Body of pancreas (tissue), 4 donors: ENCODE results near the gene UNC13C. TPM values are rescaled to one million over a fixed set of nuclear protein-coding genes. Genes with fewer than 3 reads are reported as not detected.

Experiments
- ATAC-seq: fragments of 150-250 bp; one replicate; pipeline ENCODE4 v1.9.1; 2016
- DNase-seq, 4 donors: peaks; one replicate each; pipeline ENCODE4 v3.0.0-alpha.2; 2019
- H3K27ac ChIP-seq, 4 donors: fragments of 200-600 bp; sonication (generic); 1 replicate in 3 of 4; 2 replicates in 1 of 4; pipeline versions ENCODE4 v1.5.1 to v1.6.1; 2016 to 2019; ENCODE audit warnings: mild to moderate bottlenecking in 1 of 4, mixed read lengths in 1 of 4, moderate library complexity in 1 of 4
- H3K27me3 ChIP-seq, 2 donors: fragments of 200-600 bp; sonication (generic); one replicate each; pipeline ENCODE4 v1.6.0; 2016; ENCODE audit warnings: mild to moderate bottlenecking in 1 of 2
- H3K36me3 ChIP-seq, 2 donors: fragments of 200-600 bp; sonication (generic); replicated peaks in 1 of 2; 2 replicates each; pipeline ENCODE4 v1.5.1; 2016; ENCODE audit warnings: low read depth in 2 of 2; ENCODE audit not compliant: insufficient read depth in 1 of 2
- H3K4me1 ChIP-seq: fragments of 200-600 bp; sonication (generic); one replicate; pipeline ENCODE4 v1.6.0; 2016
- H3K4me3 ChIP-seq, 2 donors: fragments of 200-600 bp; sonication (generic); 1 replicate in 1 of 2; 2 replicates in 1 of 2; pipeline ENCODE4 v1.5.1; 2016 to 2019
- H3K9me3 ChIP-seq, 3 donors: fragments of 200-600 bp; sonication (generic); 1 replicate in 2 of 3; 2 replicates in 1 of 3; pipeline ENCODE4 v1.5.1; 2016
- POLR2A ChIP-seq, 3 donors: fragments of 450-650 bp; IDR thresholded peaks; one replicate each; pipeline ENCODE4 v1.6.1; 2016; ENCODE audit warnings: antibody characterized with exemption in 3 of 3, mild to moderate bottlenecking in 2 of 3
- WGBS, 2 donors: methylation state at CpG; one replicate each; pipeline ENCODE4 v1.1.5; 2017; 5-methylcytosine and 5-hydroxymethylcytosine counted together
- intact Hi-C: fragments of 100-400 bp; cut with DNase I; formaldehyde crosslinking; loops from one replicate; pipeline ENCODE4 v1.15.1; 2023
- total RNA-seq, 2 donors: library from RNA; depleted of rRNA; stranded (reverse); fragments of >200 nt; gene quantifications; one replicate each; pipeline ENCODE4 v1.1.0, GENCODE V29; 2016
- TF ChIP-seq, protein P1 (sequence below), 7 experiments: fragments of 450-650 bp in 4 of 7; fragments of 200-600 bp in 3 of 7; sonication (generic) in 3 of 7; IDR thresholded peaks; one replicate each; pipeline ENCODE4 v1.5.1; 2016 to 2019; ENCODE audit warnings: antibody characterized with exemption in 7 of 7

Gene UNC13C
- total RNA-seq, 2 donors from 2014 or later: not detected

DNA sequence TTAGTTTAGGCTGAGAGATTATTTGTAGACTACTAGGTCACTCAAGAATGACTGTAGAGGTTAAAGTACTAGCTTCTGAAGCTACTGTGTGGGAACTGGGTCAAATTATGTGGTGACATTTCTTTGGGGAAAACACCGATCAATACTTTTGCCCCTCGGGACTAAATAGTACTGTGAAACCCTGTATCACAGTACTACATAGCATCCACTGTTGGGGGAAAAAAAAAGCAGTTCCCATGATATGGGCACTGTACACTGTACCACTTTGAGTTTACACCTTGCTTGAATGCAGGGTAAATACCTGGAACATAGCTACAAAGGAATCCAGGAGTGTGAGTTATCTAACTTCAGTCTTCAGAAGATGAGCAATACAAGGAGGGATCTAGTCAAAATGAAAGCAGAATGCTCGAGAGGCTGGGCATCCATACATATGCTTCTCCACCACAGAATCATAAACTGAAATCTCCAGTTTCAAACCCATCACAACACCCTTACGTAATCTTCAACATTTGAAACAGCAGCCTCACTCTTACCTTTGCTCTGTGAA is 311.4 kb downstream of the UNC13C start:
- 64 to 71% methylated on average over 4 of the region's 4 CpGs for WGBS, 2 donors

DNA sequence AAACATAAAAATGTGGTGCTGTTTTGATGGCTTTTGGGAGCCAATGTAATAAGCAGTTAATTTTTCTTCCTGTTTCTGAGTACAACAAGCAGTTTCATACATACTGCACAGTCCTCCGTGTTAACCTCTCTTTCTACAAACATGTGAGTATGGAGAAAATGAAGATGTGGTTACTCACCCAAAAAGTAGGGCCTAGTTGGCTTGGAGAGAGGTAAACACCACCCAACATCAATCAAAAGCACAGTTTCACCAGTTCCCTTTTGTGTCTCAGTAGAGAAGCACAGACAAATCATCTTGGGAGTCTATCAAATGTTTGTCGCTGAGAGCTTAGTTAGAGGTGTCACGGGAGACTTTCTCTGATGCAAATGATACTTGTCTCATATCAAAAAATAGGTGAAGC is 320.2 kb downstream of the UNC13C start:
- no peaks in the 10 kb centered on the region for H3K4me1 ChIP-seq
- intact Hi-C loops: no loop called here
- WGBS, 2 donors: 74 to 84% methylated on average over 3 of the region's 3 CpGs

More for the DNA sequence above, 311.4 kb downstream of the UNC13C start:
- H3K36me3 ChIP-seq: no peaks in the 10 kb centered on the region
- DNase-seq: no peak
- H3K27ac ChIP-seq: no peak overlapping the region
- intact Hi-C loops: no loop called here
- H3K27me3 ChIP-seq: no peaks in the 10 kb centered on the region
- H3K4me3 ChIP-seq: no peak overlapping the region
- no peaks in the 10 kb centered on the region for H3K9me3 ChIP-seq
- no peak for ATAC-seq
- H3K4me1 ChIP-seq: no peaks in the 10 kb centered on the region
- TF ChIP-seq POLR2A (IDR thresholded peaks at IDR 0.05): no peak
- TF ChIP-seq, protein P1, sequence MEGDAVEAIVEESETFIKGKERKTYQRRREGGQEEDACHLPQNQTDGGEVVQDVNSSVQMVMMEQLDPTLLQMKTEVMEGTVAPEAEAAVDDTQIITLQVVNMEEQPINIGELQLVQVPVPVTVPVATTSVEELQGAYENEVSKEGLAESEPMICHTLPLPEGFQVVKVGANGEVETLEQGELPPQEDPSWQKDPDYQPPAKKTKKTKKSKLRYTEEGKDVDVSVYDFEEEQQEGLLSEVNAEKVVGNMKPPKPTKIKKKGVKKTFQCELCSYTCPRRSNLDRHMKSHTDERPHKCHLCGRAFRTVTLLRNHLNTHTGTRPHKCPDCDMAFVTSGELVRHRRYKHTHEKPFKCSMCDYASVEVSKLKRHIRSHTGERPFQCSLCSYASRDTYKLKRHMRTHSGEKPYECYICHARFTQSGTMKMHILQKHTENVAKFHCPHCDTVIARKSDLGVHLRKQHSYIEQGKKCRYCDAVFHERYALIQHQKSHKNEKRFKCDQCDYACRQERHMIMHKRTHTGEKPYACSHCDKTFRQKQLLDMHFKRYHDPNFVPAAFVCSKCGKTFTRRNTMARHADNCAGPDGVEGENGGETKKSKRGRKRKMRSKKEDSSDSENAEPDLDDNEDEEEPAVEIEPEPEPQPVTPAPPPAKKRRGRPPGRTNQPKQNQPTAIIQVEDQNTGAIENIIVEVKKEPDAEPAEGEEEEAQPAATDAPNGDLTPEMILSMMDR (IDR thresholded peaks at IDR 0.05): no peak

DNA sequence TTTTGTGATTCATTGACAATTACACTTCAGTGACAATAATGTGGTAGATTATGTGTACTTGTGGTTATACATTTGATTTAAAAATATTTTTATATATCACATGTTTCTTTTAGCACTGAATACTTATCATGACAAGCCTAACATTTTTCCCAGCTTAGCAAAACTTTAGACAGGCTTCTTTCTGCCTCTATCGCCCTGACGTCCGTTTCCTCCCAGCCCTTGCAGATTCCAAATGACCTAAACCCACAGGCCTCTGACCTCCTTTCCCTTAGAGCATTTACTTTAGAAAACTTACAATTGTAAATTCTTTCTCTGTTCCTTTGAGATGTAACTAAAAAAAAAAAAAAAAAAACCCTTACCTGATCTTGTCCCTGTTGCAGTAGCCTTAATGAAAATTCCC is 326.1 kb downstream of the UNC13C start:
- TF ChIP-seq POLR2A (IDR thresholded peaks at IDR 0.05): no peak
- TF ChIP-seq, protein P1 (IDR thresholded peaks at IDR 0.05): no peak
- Histone ChIP-seq H3K36me3 (no peaks in the 10 kb centered on the region), H3K27ac (no peak overlapping the region), H3K9me3 (no peaks in the 10 kb centered on the region), H3K4me3 (no peak overlapping the region), H3K4me1 (no peaks in the 10 kb centered on the region), H3K27me3 (no peaks in the 10 kb centered on the region)
- 54 to 71% methylated on average over 3 of the region's 3 CpGs for WGBS, 2 donors
- ATAC-seq (no peak), DNase-seq (no peak)
- intact Hi-C loops: no loop called here

More for the DNA sequence above, 320.2 kb downstream of the UNC13C start:
- DNase-seq (no peak), ATAC-seq (no peak)
- Histone ChIP-seq H3K4me3 (no peak overlapping the region), H3K27ac (no peak overlapping the region), H3K9me3 (no peaks in the 10 kb centered on the region), H3K36me3 (no peaks in the 10 kb centered on the region), H3K27me3 (no peaks in the 10 kb centered on the region)
- TF ChIP-seq, protein P1 (IDR thresholded peaks at IDR 0.05): no peak
- TF ChIP-seq POLR2A (IDR thresholded peaks at IDR 0.05): no peak

DNA sequence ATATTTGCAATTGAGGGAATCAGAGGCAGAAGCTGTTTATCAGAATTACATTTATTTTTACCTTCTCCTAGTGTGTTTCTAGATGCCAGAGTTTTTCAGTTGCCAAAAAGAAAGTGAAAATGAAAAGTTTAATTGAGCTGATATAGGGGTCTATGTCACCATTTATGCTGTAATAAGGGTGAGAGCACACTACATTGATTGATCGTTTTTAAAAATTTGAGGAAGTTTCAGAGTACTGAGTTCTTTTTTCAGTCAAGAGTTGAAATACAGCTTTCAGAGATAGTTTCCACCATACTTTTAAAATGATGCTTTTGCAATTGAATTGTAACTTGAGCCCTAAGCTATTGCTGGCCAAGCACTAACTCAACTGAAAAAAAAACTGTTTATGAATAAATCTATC is 326.9 kb downstream of the UNC13C start:
- Histone ChIP-seq H3K36me3 (no peaks in the 10 kb centered on the region), H3K4me3 (no peak overlapping the region), H3K27ac (no peak overlapping the region), H3K4me1 (no peaks in the 10 kb centered on the region), H3K27me3 (no peaks in the 10 kb centered on the region), H3K9me3 (no peaks in the 10 kb centered on the region)
- 66 to 71% methylated on average over 1 of the region's 1 CpG for WGBS, 2 donors
- no peak for TF ChIP-seq POLR2A (IDR thresholded peaks at IDR 0.05)
- TF ChIP-seq, protein P1 (IDR thresholded peaks at IDR 0.05): no peak
- no peak for ATAC-seq
- DNase-seq: no peak
- intact Hi-C loops: no loop called here

DNA sequence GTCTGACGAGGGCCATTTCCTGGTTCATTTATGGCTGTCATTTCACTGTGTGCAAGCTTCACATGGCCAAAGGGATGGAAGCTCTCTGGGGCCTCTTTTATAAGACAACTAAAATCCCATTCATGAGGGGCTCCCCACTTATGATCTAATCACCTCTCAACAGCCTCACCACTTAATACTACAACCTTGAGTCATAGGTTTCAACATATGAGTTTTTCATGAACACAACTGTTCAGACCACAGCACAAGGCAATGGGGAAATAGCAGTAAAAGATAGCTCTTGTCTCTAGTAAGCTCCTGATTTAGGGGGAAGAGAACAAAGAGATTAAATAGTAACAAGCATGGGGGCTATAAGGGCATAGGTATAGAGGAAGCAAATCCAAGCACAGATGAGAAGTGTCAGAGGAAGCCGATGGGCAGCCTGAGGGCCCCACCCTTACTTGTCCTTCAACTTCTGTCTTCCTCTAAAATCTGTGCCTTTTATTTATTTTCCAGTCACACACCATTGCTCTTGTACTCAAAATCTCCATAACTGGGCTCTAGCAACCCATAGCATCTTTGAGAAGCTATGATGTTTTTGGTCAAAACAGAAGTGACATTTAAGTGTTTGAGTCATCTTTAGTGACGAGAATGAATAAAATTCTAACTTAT is 329.1 kb downstream of the UNC13C start:
- 51 to 72% methylated on average over 3 of the region's 3 CpGs for WGBS, 2 donors
- DNase-seq (no peak), ATAC-seq (no peak)
- TF ChIP-seq POLR2A (IDR thresholded peaks at IDR 0.05): no peak
- intact Hi-C loops: no loop called here
- H3K36me3 ChIP-seq: no peaks in the 10 kb centered on the region
- H3K27ac ChIP-seq: no peak overlapping the region
- no peaks in the 10 kb centered on the region for H3K9me3 ChIP-seq
- no peaks in the 10 kb centered on the region for H3K4me1 ChIP-seq
- no peak overlapping the region for H3K4me3 ChIP-seq
- no peaks in the 10 kb centered on the region for H3K27me3 ChIP-seq
